ENCODE results near the gene CHAF1A.

Gene CHAF1A

GRCh38 chr19:4416268-4416667, 13.8 kb downstream of the CHAF1A start:
- Histone ChIP-seq H3K27ac (no peak overlapping the region), H3K9me3 (ENCODE audit: low read depth, low read length) (no peaks in the 10 kb centered on the region), H3K9ac (ENCODE audit: insufficient read length) (no peak overlapping the region), H3K4me3 (no peak overlapping the region), H3K36me3 (ENCODE audit: insufficient read depth, low read length) (peaks cover 63% of the 10 kb centered on the region)
- no peak for DNase-seq (ENCODE audit: low read depth, low spot score)
- no peak for TF ChIP-seq POLR2AphosphoS5 (IDR thresholded peaks at IDR 0.05; ENCODE audit: borderline replicate concordance, low read depth, low read length)
- TF ChIP-seq EZH2 (IDR thresholded peaks at IDR 0.05) = no peak
- no peak for TF ChIP-seq FOXP2 (optimal IDR thresholded peaks at IDR 0.05; ENCODE audit: control extremely low read depth, extremely low read length, insufficient read depth)

DNA sequence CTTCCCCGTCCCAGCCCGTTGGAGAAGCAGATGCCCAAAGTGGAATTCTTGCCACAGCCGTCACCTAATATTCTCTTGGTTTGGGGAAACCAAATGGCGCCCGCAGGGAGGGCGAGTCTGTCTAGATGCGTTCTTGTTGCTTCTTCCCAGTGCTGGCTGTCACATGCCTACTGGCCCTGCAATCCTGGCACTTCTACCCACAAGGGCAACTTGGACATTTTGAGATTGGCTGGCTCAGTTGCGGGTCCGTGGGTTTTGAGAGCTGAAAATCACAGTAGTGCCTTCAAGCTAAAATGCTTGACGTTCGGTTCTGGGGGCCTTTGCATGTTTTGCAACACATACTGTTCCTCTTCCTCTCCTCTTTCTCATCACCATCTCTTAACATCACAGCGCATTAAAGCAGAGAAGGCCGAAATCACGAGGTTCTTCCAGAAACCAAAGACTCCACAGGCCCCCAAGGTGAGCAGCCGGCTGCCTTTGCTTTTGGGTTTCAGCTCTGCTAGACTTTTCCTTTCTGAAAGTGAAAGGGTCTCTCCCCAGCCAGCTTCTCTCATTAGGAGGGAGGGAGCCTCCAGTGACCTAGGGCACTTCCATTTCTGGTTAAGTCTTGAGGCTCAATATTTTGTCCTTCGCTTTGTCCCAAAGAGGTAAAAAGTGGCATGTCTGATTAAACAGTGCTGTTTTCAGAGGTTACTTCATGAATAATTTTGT, 21.1 kb downstream of the CHAF1A start:
- Histone ChIP-seq H3K4me3 (no peak overlapping the region), H3K27ac (no peak overlapping the region), H3K9ac (ENCODE audit: insufficient read length) (no peak overlapping the region), H3K36me3 (ENCODE audit: insufficient read depth, low read length) (peaks cover 63% of the 10 kb centered on the region), H3K9me3 (ENCODE audit: low read depth, low read length) (no peaks in the 10 kb centered on the region)
- DNase-seq (ENCODE audit: low read depth, low spot score) = no peak
- TF ChIP-seq FOXP2 (optimal IDR thresholded peaks at IDR 0.05; ENCODE audit: control extremely low read depth, extremely low read length, insufficient read depth) (no peak), EZH2 (IDR thresholded peaks at IDR 0.05) (no peak), POLR2AphosphoS5 (IDR thresholded peaks at IDR 0.05; ENCODE audit: borderline replicate concordance, low read depth, low read length) (no peak)

- TF ChIP-seq FOXP2 (optimal IDR thresholded peaks at IDR 0.05; ENCODE audit: control extremely low read depth, extremely low read length, insufficient read depth) (no peak), EZH2 (IDR thresholded peaks at IDR 0.05) (no peak)
- H3K27ac ChIP-seq = no peak overlapping the region
- H3K9ac ChIP-seq (ENCODE audit: insufficient read length) = no peak overlapping the region
- H3K4me3 ChIP-seq = no peak overlapping the region
- no peak for DNase-seq (ENCODE audit: low read depth, low spot score)
- H3K36me3 ChIP-seq (ENCODE audit: insufficient read depth, low read length) = peaks cover 71% of the 10 kb centered on the region
- no peaks in the 10 kb centered on the region for H3K9me3 ChIP-seq (ENCODE audit: low read depth, low read length)
Observed at GRCh38 chr19:4425537-4425936, 23.1 kb downstream of the CHAF1A start.

- no peaks in the 10 kb centered on the region for H3K9me3 ChIP-seq (ENCODE audit: low read depth, low read length)
- TF ChIP-seq EZH2 (IDR thresholded peaks at IDR 0.05) = no peak
- H3K27ac ChIP-seq = no peak overlapping the region
- DNase-seq (ENCODE audit: low read depth, low spot score) = no peak
- no peak overlapping the region for H3K9ac ChIP-seq (ENCODE audit: insufficient read length)
- H3K36me3 ChIP-seq (ENCODE audit: insufficient read depth, low read length) = peaks cover 75% of the 10 kb centered on the region
- no peak overlapping the region for H3K4me3 ChIP-seq
Observed at GRCh38 chr19:4428326-4428975, 26.0 kb downstream of the CHAF1A start.

DNA sequence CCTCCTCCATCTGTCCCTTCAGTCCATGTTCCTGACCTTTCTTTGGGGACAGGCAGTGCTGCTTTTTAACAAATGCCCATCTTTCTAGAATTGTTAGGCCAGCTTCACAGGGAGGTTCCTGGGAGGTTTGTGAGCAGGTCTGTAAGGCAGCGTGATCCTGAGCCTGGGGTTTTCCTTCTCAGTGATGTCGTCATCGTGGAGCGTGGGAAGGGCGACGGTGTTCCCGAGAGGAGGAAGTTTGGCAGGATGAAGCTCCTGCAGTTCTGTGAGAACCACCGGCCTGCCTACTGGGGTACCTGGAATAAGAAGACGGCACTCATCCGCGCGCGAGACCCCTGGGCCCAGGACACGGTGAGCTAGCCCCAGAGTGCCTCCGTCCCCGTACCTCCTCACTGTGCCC, 26.8 kb downstream of the CHAF1A start:
- Histone ChIP-seq H3K36me3 (ENCODE audit: insufficient read depth, low read length) (peaks cover 75% of the 10 kb centered on the region), H3K9me3 (ENCODE audit: low read depth, low read length) (no peaks in the 10 kb centered on the region), H3K27ac (no peak overlapping the region), H3K4me3 (no peak overlapping the region), H3K9ac (ENCODE audit: insufficient read length) (no peak overlapping the region)
- TF ChIP-seq FOXP2 (optimal IDR thresholded peaks at IDR 0.05; ENCODE audit: control extremely low read depth, extremely low read length, insufficient read depth) = no peak
- no peak for TF ChIP-seq EZH2 (IDR thresholded peaks at IDR 0.05)
- TF ChIP-seq POLR2AphosphoS5 (IDR thresholded peaks at IDR 0.05; ENCODE audit: borderline replicate concordance, low read depth, low read length) = no peak
- DNase-seq (ENCODE audit: low read depth, low spot score) = no peak

- no peaks in the 10 kb centered on the region for H3K9me3 ChIP-seq (ENCODE audit: low read depth, low read length)
- H3K36me3 ChIP-seq (ENCODE audit: insufficient read depth, low read length) = peaks cover 75% of the 10 kb centered on the region
- no peak for DNase-seq (ENCODE audit: low read depth, low spot score)
Observed at GRCh38 chr19:4429771-4430171, 27.3 kb downstream of the CHAF1A start.

GRCh38 chr19:4430760-4431159, 28.3 kb downstream of the CHAF1A start:
- no peak for TF ChIP-seq FOXP2 (optimal IDR thresholded peaks at IDR 0.05; ENCODE audit: control extremely low read depth, extremely low read length, insufficient read depth)
- no peak; the same call in 1 of the 2 replicates for TF ChIP-seq POLR2AphosphoS5 (IDR thresholded peaks at IDR 0.05; ENCODE audit: borderline replicate concordance, low read depth, low read length)
- no peak for TF ChIP-seq EZH2 (IDR thresholded peaks at IDR 0.05)
- Histone ChIP-seq H3K27ac (no peak overlapping the region), H3K9me3 (ENCODE audit: low read depth, low read length) (no peaks in the 10 kb centered on the region), H3K4me3 (no peak overlapping the region), H3K36me3 (ENCODE audit: insufficient read depth, low read length) (peaks cover 74% of the 10 kb centered on the region), H3K9ac (ENCODE audit: insufficient read length) (no peak overlapping the region)
- DNase-seq (ENCODE audit: low read depth, low spot score) = no peak

More at GRCh38 chr19:4429771-4430171, 27.3 kb downstream of the CHAF1A start:
- no peak overlapping the region for H3K4me3 ChIP-seq
- TF ChIP-seq FOXP2 (optimal IDR thresholded peaks at IDR 0.05; ENCODE audit: control extremely low read depth, extremely low read length, insufficient read depth) (no peak), POLR2AphosphoS5 (IDR thresholded peaks at IDR 0.05; ENCODE audit: borderline replicate concordance, low read depth, low read length) (no peak), EZH2 (IDR thresholded peaks at IDR 0.05) (no peak)
- H3K27ac ChIP-seq = no peak overlapping the region
- H3K9ac ChIP-seq (ENCODE audit: insufficient read length) = no peak overlapping the region

DNA sequence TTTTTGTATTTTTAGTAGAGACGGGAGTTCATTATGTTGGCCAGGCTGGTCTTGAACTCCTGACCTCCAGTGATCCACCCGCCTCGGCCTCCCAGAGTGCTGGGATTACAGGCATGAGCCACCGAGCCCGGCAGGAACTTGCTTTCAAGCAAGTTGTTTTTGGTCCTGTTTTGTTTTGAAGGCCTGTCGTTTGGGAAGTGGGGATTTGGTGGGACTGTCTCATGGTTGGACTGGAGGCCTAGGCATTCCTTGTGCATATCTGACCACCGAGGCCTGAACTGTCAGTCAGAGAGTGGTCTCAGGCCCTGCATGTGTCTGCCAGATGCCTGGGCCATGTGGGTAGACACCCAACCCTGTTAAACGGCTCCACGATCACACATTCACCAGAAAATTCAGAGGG, 28.9 kb downstream of the CHAF1A start:
- Histone ChIP-seq H3K36me3 (ENCODE audit: insufficient read depth, low read length) (peaks cover 76% of the 10 kb centered on the region), H3K9me3 (ENCODE audit: low read depth, low read length) (no peaks in the 10 kb centered on the region), H3K27ac (no peak overlapping the region), H3K4me3 (no peak overlapping the region), H3K9ac (ENCODE audit: insufficient read length) (no peak overlapping the region)
- TF ChIP-seq EZH2 (IDR thresholded peaks at IDR 0.05) (no peak), POLR2AphosphoS5 (IDR thresholded peaks at IDR 0.05; ENCODE audit: borderline replicate concordance, low read depth, low read length) (no peak), FOXP2 (optimal IDR thresholded peaks at IDR 0.05; ENCODE audit: control extremely low read depth, extremely low read length, insufficient read depth) (no peak)
- DNase-seq (ENCODE audit: low read depth, low spot score) = no peak
